HCT116 (cell line): ENCODE results near the gene MRGPRE. TPM values are rescaled to one million over a fixed set of nuclear protein-coding genes. Genes with fewer than 3 reads are reported as not detected.

ENCODE experiments used
- ATAC-seq: fragments of 200-7000 bp; cut with Tn5 transposase; 2 replicates; pipeline ENCODE4 v1.9.1; 2020; ENCODE audit warnings: mild to moderate bottlenecking, moderate library complexity
- BruUV-seq: library from RNA; stranded (reverse); fragments of 400-500 nt; replicated peaks from 2 replicates; lab custom pipeline; 2021; lab: Mats Ljungman, UMichigan
- CTCF ChIA-PET: fragments of 300-600 bp; sonication (Branson Sonifier 250); formaldehyde crosslinking; loops from one replicate; lab custom pipeline; 2021; ENCODE audit warnings: antibody characterized with exemption; lab: Charles Lee
- POLR2A ChIA-PET: fragments of 300-600, 350-600 bp; sonication (Branson Sonifier 250); formaldehyde crosslinking; loops from one replicate; lab custom pipeline; 2021; ENCODE audit warnings: antibody characterized with exemption; lab: Charles Lee
- RAD21 ChIA-PET, 2 experiments: fragments of 300-600 bp; sonication (Branson Sonifier 250); formaldehyde crosslinking; loops; one replicate each; lab custom pipeline; 2023; ENCODE audit warnings: low total read pairs in 2 of 2; ENCODE audit not compliant: uncharacterized antibody in 2 of 2, unreplicated experiment in 2 of 2, low non-redundant PET in 1 of 2; lab: Charles Lee
- DNase-seq: peaks from one replicate; pipeline ENCODE4 v3.0.0-alpha.2; 2010; ENCODE audit warnings: low read depth, low spot score
- H2AFZ ChIP-seq: fragments of 200-600 bp; shearing (Covaris generic), sonication (generic); 2 replicates; pipeline ENCODE4 v1.6.1; 2017; ENCODE audit warnings: low read depth, mixed run types, mixed read lengths, antibody characterized with exemption, low read length; ENCODE audit not compliant: poor library complexity, severe bottlenecking
- H3K27ac ChIP-seq: 2 replicates; pipeline ENCODE4 v1.5.1; 2012; ENCODE audit warnings: low read depth, low read length
- H3K27me3 ChIP-seq: fragments of 200-600 bp; sonication (generic); 2 replicates; pipeline ENCODE4 v1.6.1; 2016; ENCODE audit warnings: mixed run types, low read length, mixed read lengths; ENCODE audit not compliant: insufficient read depth
- H3K36me3 ChIP-seq, 2 experiments: fragments of 200-500 bp in 1 of 2; fragments of 200-600 bp in 1 of 2; sonication (Bioruptor generic) in 1 of 2; sonication (generic) in 1 of 2; 2 replicates each; pipeline versions ENCODE4 v1.5.1 to v1.6.1; 2014 to 2016; ENCODE audit warnings: low read length in 2 of 2, inconsistent platforms in 1 of 2, mixed read lengths in 1 of 2, mixed run types in 1 of 2; ENCODE audit not compliant: insufficient read depth in 2 of 2, control insufficient read depth in 1 of 2
- H3K4me1 ChIP-seq, 2 experiments: fragments of 200-600 bp in 1 of 2; sonication (generic) in 1 of 2; 2 replicates each; pipeline versions ENCODE4 v1.5.1 to v1.6.1; 2012 to 2017; ENCODE audit warnings: low read length in 2 of 2, inconsistent platforms in 1 of 2, mild to moderate bottlenecking in 1 of 2, mixed read lengths in 1 of 2, mixed run types in 1 of 2, moderate library complexity in 1 of 2; ENCODE audit not compliant: insufficient read depth in 2 of 2, control insufficient read depth in 1 of 2
- H3K4me2 ChIP-seq: fragments of 200-600 bp; sonication (generic); 2 replicates; pipeline ENCODE4 v1.6.1; 2017; ENCODE audit warnings: mixed run types, low read length, mixed read lengths
- H3K4me3 ChIP-seq, 2 experiments: fragments of 200-600 bp in 1 of 2; sonication (generic) in 1 of 2; replicated peaks in 1 of 2; 2 replicates each; pipeline ENCODE4 v1.5.1; 2011 to 2016; ENCODE audit warnings: low read length in 2 of 2, control low read depth in 1 of 2, low read depth in 1 of 2, mild to moderate bottlenecking in 1 of 2, mixed read lengths in 1 of 2, mixed run types in 1 of 2
- H3K79me2 ChIP-seq: fragments of 200-600 bp; sonication (generic); 2 replicates; pipeline ENCODE4 v1.6.1; 2017; ENCODE audit warnings: mild to moderate bottlenecking, mixed run types, low read length, moderate library complexity, mixed read lengths; ENCODE audit not compliant: insufficient read depth
- H3K9ac ChIP-seq: fragments of 200-600 bp; sonication (generic); 2 replicates; pipeline ENCODE4 v1.6.1; 2016; ENCODE audit warnings: low read length, mixed read lengths
- H3K9me2 ChIP-seq: fragments of 200-600 bp; sonication (generic), shearing (Covaris generic); 2 replicates; pipeline ENCODE4 v1.6.1; 2017; ENCODE audit warnings: mixed run types, mild to moderate bottlenecking, moderate library complexity; ENCODE audit not compliant: insufficient read depth
- H3K9me3 ChIP-seq, 2 experiments: fragments of 200-500 bp in 1 of 2; fragments of 200-600 bp in 1 of 2; sonication (Bioruptor generic) in 1 of 2; sonication (generic) in 1 of 2; 2 replicates each; pipeline ENCODE4 v1.6.1; 2014 to 2017; ENCODE audit warnings: low read length in 2 of 2, mixed read lengths in 2 of 2, inconsistent platforms in 1 of 2, low read depth in 1 of 2, mild to moderate bottlenecking in 1 of 2, mixed run types in 1 of 2, moderate library complexity in 1 of 2; ENCODE audit not compliant: control insufficient read depth in 1 of 2, insufficient read depth in 1 of 2
- H4K20me1 ChIP-seq: fragments of 200-600 bp; sonication (generic), shearing (Covaris generic); 2 replicates; pipeline ENCODE4 v1.6.1; 2017; ENCODE audit warnings: mixed run types, mild to moderate bottlenecking, moderate library complexity; ENCODE audit not compliant: insufficient read depth
- CBX3 ChIP-seq: IDR thresholded peaks from 2 replicates; pipeline ENCODE4 v1.6.1; 2012; ENCODE audit warnings: low read depth
- CEBPB ChIP-seq: IDR thresholded peaks from 2 replicates; pipeline ENCODE4 v1.6.1; 2012; ENCODE audit warnings: low read depth
- EGR1 ChIP-seq: IDR thresholded peaks from 2 replicates; pipeline ENCODE4 v1.6.1; 2012; ENCODE audit warnings: low read depth
- ELF1 ChIP-seq: IDR thresholded peaks from 2 replicates; pipeline ENCODE4 v1.6.1; 2012; ENCODE audit warnings: low read depth, borderline replicate concordance
- EZH2 ChIP-seq: fragments of 200-600 bp; sonication (generic); IDR thresholded peaks from 2 replicates; pipeline ENCODE4 v1.6.1; 2017; ENCODE audit warnings: antibody characterized with exemption, mixed run types
- EZH2phosphoT487 ChIP-seq: fragments of 200-600 bp; IDR thresholded peaks from 2 replicates; pipeline ENCODE4 v1.6.1; 2018; ENCODE audit warnings: antibody characterized with exemption, borderline replicate concordance
- FOSL1 ChIP-seq: IDR thresholded peaks from 2 replicates; pipeline ENCODE4 v1.6.1; 2012; ENCODE audit warnings: low read depth
- JUND ChIP-seq: IDR thresholded peaks from 2 replicates; pipeline ENCODE4 v1.6.1; 2012
- POLR2A ChIP-seq: IDR thresholded peaks from 2 replicates; pipeline ENCODE4 v1.7.0; 2011; ENCODE audit warnings: borderline replicate concordance; ENCODE audit not compliant: insufficient read depth, insufficient read length; ENCODE audit errors: extremely low read depth
- RAD21 ChIP-seq: IDR thresholded peaks from 2 replicates; pipeline ENCODE4 v1.6.1; 2012; ENCODE audit warnings: low read depth, mild to moderate bottlenecking
- SIN3A ChIP-seq: IDR thresholded peaks from 2 replicates; pipeline ENCODE4 v1.6.1; 2012; ENCODE audit warnings: low read depth
- SRF ChIP-seq: IDR thresholded peaks from 2 replicates; pipeline ENCODE4 v1.6.1; 2012; ENCODE audit warnings: low read depth
- TCF7L2 ChIP-seq: IDR thresholded peaks from 2 replicates; pipeline ENCODE4 v1.7.0; 2011; ENCODE audit warnings: borderline replicate concordance, inconsistent platforms; ENCODE audit not compliant: insufficient read depth, insufficient read length; ENCODE audit errors: extremely low read depth
- YY1 ChIP-seq: IDR thresholded peaks from 2 replicates; pipeline ENCODE4 v1.6.1; 2011; ENCODE audit warnings: low read length, low read depth, moderate library complexity, mild to moderate bottlenecking; ENCODE audit not compliant: insufficient replicate concordance; ENCODE audit errors: extremely low read depth
- ZNF274 ChIP-seq: fragments of 200-500 bp; sonication (Bioruptor generic); IDR thresholded peaks from 2 replicates; pipeline ENCODE4 v1.6.1; 2014; ENCODE audit warnings: mild to moderate bottlenecking, low read depth, low read length, inconsistent platforms
- intact Hi-C: fragments of 100-400 bp; cut with micrococcal nuclease; formaldehyde crosslinking; loops from 2 replicates; pipeline ENCODE4 v1.10.0; 2022
- total RNA-seq: library from RNA; stranded (reverse); gene quantifications from one replicate; pipeline ENCODE4 v1.2.1, GENCODE V29; 2021; ENCODE audit not compliant: unreplicated experiment
- TF ChIP-seq, protein P1 (sequence below): IDR thresholded peaks from 2 replicates; pipeline ENCODE4 v1.6.1; 2012; ENCODE audit warnings: low read depth
- TF ChIP-seq, protein P2 (sequence below): IDR thresholded peaks from 2 replicates; pipeline ENCODE4 v1.6.1; 2012

MRGPRE gene
- total RNA-seq, 1 experiment from 2014 or later: not detected

DNA sequence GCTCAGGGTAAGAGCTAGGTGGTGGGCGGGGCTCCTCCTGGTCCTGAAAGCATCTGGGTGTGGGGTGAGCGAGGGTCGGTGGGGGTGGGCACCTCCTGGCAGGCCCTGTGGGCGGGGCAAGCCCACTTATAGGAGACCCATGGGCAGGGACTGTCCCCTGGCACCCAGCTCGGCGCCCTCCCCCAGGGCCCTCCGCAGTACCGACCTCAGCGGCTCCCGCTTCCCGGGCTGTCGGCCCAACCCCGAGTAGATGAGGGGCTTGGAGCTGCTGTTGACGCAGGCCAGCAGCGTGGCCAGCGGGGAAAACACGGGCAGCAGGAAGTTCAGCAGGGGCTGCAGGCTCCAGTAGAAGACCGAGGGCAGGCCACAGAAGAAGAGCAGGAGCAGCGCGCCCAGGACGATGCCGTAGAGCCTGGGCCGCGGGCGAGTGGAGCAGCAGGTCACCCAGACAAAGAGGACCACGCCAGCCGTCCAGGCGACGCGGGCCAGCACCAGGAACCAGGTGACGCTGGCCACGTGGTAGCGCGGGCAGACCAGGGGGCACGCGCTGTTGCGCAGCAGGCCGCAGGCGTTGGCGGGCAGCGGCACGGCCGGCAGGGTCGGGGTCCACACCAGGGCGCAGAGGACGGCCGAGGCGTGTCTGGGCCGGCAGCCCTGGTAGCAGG is 14.3 kb downstream of the MRGPRE start:
- Histone ChIP-seq H3K27ac (no peak overlapping the region), H3K27me3 (no peaks in the 10 kb centered on the region), H3K79me2 (no peaks in the 10 kb centered on the region), H3K9me3 (no peaks in the 10 kb centered on the region), H4K20me1 (no peaks in the 10 kb centered on the region), H3K36me3 (no peaks in the 10 kb centered on the region), H3K9ac (no peak overlapping the region), H3K4me3 (no peak overlapping the region), H2AFZ (no peak overlapping the region), H3K4me1 (peaks cover 5 to 12% of the 10 kb centered on the region in 2 experiments), H3K9me2 (no peaks in the 10 kb centered on the region), H3K4me2 (no peak overlapping the region)
- DNase-seq: no peak
- POLR2A ChIA-PET: interaction anchor here (1.3 kb wide), 1 partner anchor 288 kb away, joined by 3 read pairs; no protein-coding TSS in a partner anchor
- CTCF ChIA-PET: interaction anchor here (1.3 kb wide), 1 partner anchor 127 kb away, joined by 4 read pairs; no protein-coding TSS in a partner anchor
- TF ChIP-seq TCF7L2: no peak
- BruUV-seq: no TSS peak
- no peak for ATAC-seq
- RAD21 ChIA-PET: no interaction called here
- intact Hi-C loops: loop anchor here (1.0 to 5.0 kb wide), 7 partner anchors 49 to 291 kb away; partner anchors contain the start of gene PHLDA2

DNA sequence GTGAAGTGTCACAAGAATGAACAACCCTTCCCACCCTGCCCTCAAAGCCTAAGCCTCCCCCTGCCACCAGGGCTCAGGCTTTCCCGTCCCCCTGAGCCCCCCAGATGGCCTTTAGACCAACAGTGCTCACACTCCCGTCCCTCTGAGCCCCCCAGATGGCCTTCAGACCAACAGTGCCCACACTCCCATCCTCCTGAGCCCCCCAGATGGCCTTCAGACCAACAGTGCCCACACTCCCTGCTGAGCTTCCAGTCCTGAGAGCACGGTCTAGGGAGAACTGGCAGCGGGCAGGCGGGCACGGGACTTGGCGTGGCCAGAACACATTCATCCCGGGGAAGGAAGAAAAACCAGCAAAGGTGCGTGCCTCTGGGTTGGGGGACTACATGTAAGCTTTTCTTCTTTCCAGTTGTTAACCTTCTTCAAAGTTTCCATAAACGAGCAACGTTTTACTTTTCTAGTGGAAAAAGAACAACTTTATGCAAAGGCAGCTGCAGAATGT is 16.1 kb downstream of the MRGPRE start:
- Histone ChIP-seq H3K79me2 (no peaks in the 10 kb centered on the region), H3K27ac (no peak overlapping the region), H2AFZ (no peak overlapping the region), H3K9me3 (no peaks in the 10 kb centered on the region), H3K4me2 (no peak overlapping the region), H3K36me3 (no peaks in the 10 kb centered on the region), H3K4me3 (no peak overlapping the region), H3K9me2 (no peaks in the 10 kb centered on the region), H3K4me1 (peaks cover 5 to 11% of the 10 kb centered on the region in 2 experiments), H3K9ac (no peak overlapping the region), H3K27me3 (no peaks in the 10 kb centered on the region), H4K20me1 (no peaks in the 10 kb centered on the region)
- RAD21 ChIA-PET: no interaction called here
- intact Hi-C loops: loop anchor here (2.0 to 5.0 kb wide), 5 partner anchors 119 to 289 kb away; partner anchors contain the start of gene PHLDA2
- BruUV-seq: no TSS peak
- no peak for ATAC-seq
- CTCF ChIA-PET: interaction anchor here (1.2 kb wide), 2 partner anchors 106 to 286 kb away, joined by 3 read pairs; partner anchors contain the start of gene PHLDA2
- DNase-seq: no peak
- POLR2A ChIA-PET: no interaction called here
- TF ChIP-seq POLR2A: no peak
- no peak for TF ChIP-seq CBX3
- no peak for TF ChIP-seq SIN3A
- no peak for TF ChIP-seq EZH2
- TF ChIP-seq SRF: no peak
- no peak for TF ChIP-seq RAD21
- TF ChIP-seq ZNF274: no peak
- TF ChIP-seq, protein P1, sequence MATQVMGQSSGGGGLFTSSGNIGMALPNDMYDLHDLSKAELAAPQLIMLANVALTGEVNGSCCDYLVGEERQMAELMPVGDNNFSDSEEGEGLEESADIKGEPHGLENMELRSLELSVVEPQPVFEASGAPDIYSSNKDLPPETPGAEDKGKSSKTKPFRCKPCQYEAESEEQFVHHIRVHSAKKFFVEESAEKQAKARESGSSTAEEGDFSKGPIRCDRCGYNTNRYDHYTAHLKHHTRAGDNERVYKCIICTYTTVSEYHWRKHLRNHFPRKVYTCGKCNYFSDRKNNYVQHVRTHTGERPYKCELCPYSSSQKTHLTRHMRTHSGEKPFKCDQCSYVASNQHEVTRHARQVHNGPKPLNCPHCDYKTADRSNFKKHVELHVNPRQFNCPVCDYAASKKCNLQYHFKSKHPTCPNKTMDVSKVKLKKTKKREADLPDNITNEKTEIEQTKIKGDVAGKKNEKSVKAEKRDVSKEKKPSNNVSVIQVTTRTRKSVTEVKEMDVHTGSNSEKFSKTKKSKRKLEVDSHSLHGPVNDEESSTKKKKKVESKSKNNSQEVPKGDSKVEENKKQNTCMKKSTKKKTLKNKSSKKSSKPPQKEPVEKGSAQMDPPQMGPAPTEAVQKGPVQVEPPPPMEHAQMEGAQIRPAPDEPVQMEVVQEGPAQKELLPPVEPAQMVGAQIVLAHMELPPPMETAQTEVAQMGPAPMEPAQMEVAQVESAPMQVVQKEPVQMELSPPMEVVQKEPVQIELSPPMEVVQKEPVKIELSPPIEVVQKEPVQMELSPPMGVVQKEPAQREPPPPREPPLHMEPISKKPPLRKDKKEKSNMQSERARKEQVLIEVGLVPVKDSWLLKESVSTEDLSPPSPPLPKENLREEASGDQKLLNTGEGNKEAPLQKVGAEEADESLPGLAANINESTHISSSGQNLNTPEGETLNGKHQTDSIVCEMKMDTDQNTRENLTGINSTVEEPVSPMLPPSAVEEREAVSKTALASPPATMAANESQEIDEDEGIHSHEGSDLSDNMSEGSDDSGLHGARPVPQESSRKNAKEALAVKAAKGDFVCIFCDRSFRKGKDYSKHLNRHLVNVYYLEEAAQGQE: no peak
- no peak for TF ChIP-seq FOSL1
- no peak for TF ChIP-seq TCF7L2
- TF ChIP-seq EZH2phosphoT487: no peak
- TF ChIP-seq, protein P2, sequence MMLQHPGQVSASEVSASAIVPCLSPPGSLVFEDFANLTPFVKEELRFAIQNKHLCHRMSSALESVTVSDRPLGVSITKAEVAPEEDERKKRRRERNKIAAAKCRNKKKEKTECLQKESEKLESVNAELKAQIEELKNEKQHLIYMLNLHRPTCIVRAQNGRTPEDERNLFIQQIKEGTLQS: no peak
- no peak for TF ChIP-seq ELF1
- no peak for TF ChIP-seq YY1
- no peak for TF ChIP-seq CEBPB
- TF ChIP-seq EGR1: no peak
- TF ChIP-seq JUND: no peak
